ENCODE data around the gene TESK1.

Gene TESK1

DNA sequence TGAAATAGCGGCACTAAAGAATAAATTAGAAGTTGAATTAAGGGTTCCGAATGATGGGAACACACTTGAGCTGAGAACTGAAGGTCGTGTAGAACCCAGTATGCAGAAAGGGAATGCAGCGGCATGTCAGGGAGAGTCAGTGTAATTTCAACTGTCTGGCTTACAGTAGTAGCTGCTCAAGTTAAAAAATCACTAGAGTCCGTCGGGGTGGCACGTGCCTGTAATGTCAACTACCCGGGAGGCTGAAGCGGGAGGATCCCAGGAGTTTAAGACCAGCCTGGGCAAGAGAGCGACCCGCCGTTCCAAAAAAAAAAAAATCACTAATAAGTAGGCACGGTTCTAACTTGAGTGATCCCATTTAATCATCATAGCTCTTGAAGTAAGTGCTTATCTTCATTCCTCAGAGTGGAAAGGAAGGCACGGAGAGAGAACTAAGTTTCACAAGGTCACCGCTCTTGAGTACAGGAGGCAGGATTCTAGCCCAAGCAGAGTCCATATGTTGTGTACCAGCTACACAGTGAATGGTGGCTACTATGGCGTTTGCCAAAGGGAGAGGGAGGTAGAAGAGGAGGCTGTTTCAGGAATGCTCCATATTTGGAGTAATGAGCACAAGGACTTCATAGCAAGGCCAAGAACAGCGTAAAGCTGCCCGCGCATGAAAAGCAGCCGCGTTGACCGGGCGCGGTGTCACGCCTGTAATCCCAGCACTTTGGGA lies 51.9 kb downstream of the TESK1 start:
- Histone ChIP-seq H3K27me3 (ENCODE audit: control insufficient read depth, insufficient read depth, low read length, poor library complexity, severe bottlenecking) (peaks cover 10% of the 10 kb centered on the region), H3K4me3 (ENCODE audit: insufficient read depth, low read depth, low read length) (peak overlapping the region; percentile 84), H3K4me1 (ENCODE audit: control insufficient read depth, insufficient read depth, low read length) (peaks cover 5% of the 10 kb centered on the region), H3K27ac (ENCODE audit: insufficient read depth, low read depth, low read length, poor library complexity, severe bottlenecking) (peak overlapping the region; percentile 83), H3K36me3 (ENCODE audit: control insufficient read depth, insufficient read depth, low read length) (peaks cover 11% of the 10 kb centered on the region), H3K9me3 (ENCODE audit: control insufficient read depth, low read length) (no peaks in the 10 kb centered on the region)
- WGBS, 2 experiments, result 52 to 53% methylated on average over 25 of the region's 25 CpGs

DNA sequence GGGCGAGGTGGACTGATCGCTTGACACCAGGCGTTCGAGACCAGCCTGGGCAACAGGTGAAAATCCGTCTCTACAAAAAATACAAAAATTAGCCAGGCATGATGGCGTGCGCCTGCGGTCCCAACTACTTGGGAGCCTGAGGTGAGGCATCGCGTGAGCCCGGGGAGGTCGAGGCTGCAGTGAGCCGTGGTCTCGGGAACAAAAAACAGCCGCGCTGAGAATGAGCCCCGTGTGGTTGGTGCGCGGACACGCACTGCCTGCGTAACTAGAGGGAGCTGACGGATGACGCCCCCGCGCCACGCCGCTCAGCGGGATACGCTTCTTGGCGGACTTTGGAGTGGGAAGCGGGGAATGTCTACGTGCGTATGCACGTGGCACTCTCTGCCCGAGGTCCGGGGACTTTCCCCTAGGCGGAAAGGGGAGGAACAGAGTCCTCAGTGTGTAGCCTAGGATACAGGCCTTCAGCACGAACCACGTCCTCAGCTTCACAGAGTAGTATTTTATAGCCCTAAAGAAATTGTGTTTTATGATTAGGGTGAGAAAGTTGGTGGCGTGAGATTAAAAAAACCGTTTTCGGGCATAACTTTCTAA lies 52.6 kb downstream of the TESK1 start, which contains the start of gene RMRP:
TSS of gene RMRP (minus strand) at position 474 of the 591 bp plus-strand sequence.
- Histone ChIP-seq H3K27ac (ENCODE audit: insufficient read depth, low read depth, low read length, poor library complexity, severe bottlenecking) (peak within 1 kb of the TSS; percentile 100), H3K9me3 (ENCODE audit: control insufficient read depth, low read length) (no peaks in the 10 kb centered on the region), H3K36me3 (ENCODE audit: control insufficient read depth, insufficient read depth, low read length) (peaks cover 17% of the 10 kb centered on the region), H3K4me3 (ENCODE audit: insufficient read depth, low read depth, low read length) (peak within 1 kb of the TSS; percentile 84), H3K27me3 (ENCODE audit: control insufficient read depth, insufficient read depth, low read length, poor library complexity, severe bottlenecking) (peaks cover 10% of the 10 kb centered on the region), H3K4me1 (ENCODE audit: control insufficient read depth, insufficient read depth, low read length) (peaks cover 5% of the 10 kb centered on the region)
- 1 to 2% methylated on average over 42 of the region's 42 CpGs for WGBS, 2 experiments

DNA sequence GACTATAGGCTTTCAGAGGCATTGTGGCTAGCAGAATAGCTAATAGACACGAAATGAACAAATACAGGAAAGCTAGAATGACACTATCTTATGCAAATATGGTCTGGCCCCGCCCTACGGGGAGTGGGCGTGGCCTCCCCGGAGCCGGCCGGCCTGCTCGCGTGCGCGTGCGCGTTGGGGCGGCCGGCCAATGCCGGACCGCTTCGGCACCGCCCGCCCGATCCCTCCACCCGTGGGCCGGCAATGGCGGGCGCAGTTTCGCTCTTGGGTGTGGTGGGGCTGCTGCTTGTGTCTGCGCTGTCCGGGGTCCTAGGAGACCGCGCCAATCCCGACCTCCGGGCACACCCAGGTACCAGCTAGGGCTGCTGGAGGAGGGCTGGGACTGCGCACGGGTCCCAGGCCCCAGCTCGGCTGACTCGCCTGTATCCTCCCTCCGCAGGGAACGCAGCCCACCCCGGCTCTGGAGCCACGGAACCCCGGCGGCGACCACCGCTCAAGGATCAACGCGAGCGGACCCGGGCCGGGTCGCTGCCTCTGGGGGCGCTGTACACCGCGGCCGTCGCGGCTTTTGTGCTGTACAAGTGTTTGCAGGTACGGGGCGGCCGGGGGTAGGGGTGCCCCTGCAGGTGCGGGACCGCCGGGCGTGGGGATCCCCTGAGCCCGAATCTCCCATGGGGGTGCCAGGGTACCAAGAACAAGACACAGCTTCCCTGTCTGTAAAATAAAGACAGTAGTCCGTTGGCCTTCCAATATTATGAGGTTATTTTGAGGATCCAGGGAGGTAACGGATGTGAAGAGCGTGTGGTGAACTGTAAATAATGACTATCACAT lies 53.3 kb downstream of the TESK1 start, which contains the start of gene CCDC107:
TSS of gene CCDC107 (plus strand) at position 156 of the 831 bp plus-strand sequence. CDS start at position 244, 88 bp downstream.
- peaks cover 24% of the 10 kb centered on the region for H3K36me3 ChIP-seq (ENCODE audit: control insufficient read depth, insufficient read depth, low read length)
- peak within 1 kb of the TSS; percentile 84 for H3K4me3 ChIP-seq (ENCODE audit: insufficient read depth, low read depth, low read length)
- H3K27ac ChIP-seq (ENCODE audit: insufficient read depth, low read depth, low read length, poor library complexity, severe bottlenecking), result peak within 1 kb of the TSS; percentile 100
- H3K9me3 ChIP-seq (ENCODE audit: control insufficient read depth, low read length), result no peaks in the 10 kb centered on the region
- peaks cover 5% of the 10 kb centered on the region for H3K4me1 ChIP-seq (ENCODE audit: control insufficient read depth, insufficient read depth, low read length)
- H3K27me3 ChIP-seq (ENCODE audit: control insufficient read depth, insufficient read depth, low read length, poor library complexity, severe bottlenecking), result peaks cover 10% of the 10 kb centered on the region
- WGBS, 2 experiments, result 1% methylated on average over 67 of the region's 67 CpGs

DNA sequence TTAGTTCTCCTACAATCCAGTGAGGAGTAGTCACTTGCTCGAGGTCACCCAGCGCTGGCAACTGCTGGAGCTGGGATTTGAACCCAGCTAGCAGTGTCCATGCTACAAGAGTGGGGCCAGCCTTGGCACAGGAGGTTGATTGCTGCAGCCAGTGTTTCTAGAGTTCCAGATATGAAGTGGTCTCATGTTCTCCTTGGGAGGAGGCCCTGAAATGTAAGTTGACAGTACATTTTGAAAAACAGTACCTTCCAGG lies 53.8 kb downstream of the TESK1 start:
- WGBS, 2 experiments, result 4 to 9% methylated on average over 2 of the region's 2 CpGs
- H3K9me3 ChIP-seq (ENCODE audit: control insufficient read depth, low read length), result no peaks in the 10 kb centered on the region
- H3K36me3 ChIP-seq (ENCODE audit: control insufficient read depth, insufficient read depth, low read length), result peaks cover 24% of the 10 kb centered on the region

DNA sequence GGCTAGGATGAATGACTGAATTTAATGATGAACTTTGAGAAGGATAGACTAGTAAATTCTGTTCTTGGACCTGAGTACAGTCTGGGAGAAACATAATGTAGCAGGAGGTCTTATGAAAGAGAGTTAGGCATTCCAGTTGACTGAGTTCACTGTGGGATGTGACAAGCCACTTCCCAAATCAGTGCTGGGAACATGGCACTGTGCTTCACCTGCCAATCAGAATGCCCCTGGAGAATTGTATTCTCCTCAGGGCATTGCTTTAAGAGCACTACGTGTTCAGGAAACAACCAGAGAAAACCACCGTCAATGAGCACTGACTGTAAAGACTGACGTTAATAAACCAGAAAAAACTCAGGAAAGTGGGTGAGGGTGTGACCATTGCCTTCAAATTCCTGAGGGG lies 54.3 kb downstream of the TESK1 start:
- Histone ChIP-seq H3K27me3 (ENCODE audit: control insufficient read depth, insufficient read depth, low read length, poor library complexity, severe bottlenecking) (peaks cover 10% of the 10 kb centered on the region), H3K9me3 (ENCODE audit: control insufficient read depth, low read length) (no peaks in the 10 kb centered on the region), H3K27ac (ENCODE audit: insufficient read depth, low read depth, low read length, poor library complexity, severe bottlenecking) (no peak overlapping the region), H3K4me3 (ENCODE audit: insufficient read depth, low read depth, low read length) (peak overlapping the region; percentile 84), H3K36me3 (ENCODE audit: control insufficient read depth, insufficient read depth, low read length) (peaks cover 24% of the 10 kb centered on the region), H3K4me1 (ENCODE audit: control insufficient read depth, insufficient read depth, low read length) (peaks cover 13% of the 10 kb centered on the region)
- 89 to 92% methylated on average over 3 of the region's 3 CpGs for WGBS, 2 experiments

More for the DNA sequence above, 53.8 kb downstream of the TESK1 start:
- peaks cover 8% of the 10 kb centered on the region for H3K4me1 ChIP-seq (ENCODE audit: control insufficient read depth, insufficient read depth, low read length)
- no peak overlapping the region for H3K27ac ChIP-seq (ENCODE audit: insufficient read depth, low read depth, low read length, poor library complexity, severe bottlenecking)
- peak overlapping the region; percentile 84 for H3K4me3 ChIP-seq (ENCODE audit: insufficient read depth, low read depth, low read length)
- peaks cover 10% of the 10 kb centered on the region for H3K27me3 ChIP-seq (ENCODE audit: control insufficient read depth, insufficient read depth, low read length, poor library complexity, severe bottlenecking)

Measured in ectodermal cell (in vitro differentiated cells).